Keratinocyte (primary cell): ENCODE results near the gene PEAR1. TPM values are rescaled to one million over a fixed set of nuclear protein-coding genes. Genes with fewer than 3 reads are reported as not detected.

ENCODE experiments used
- DNase-seq: peaks from one replicate; pipeline ENCODE4 v3.0.0-alpha.2; 2011; ENCODE audit warnings: low read depth, missing footprints, low spot score
- FAIRE-seq: peaks from 2 replicates; lab custom pipeline; 2011; peaks lifted over from hg19 to GRCh38; lab: Jason Lieb, UNC
- H2AFZ ChIP-seq: 2 replicates; pipeline ENCODE4 v1.6.0; 2012; ENCODE audit warnings: low read length, control low read depth, inconsistent platforms; ENCODE audit not compliant: control insufficient read depth
- H3K27ac ChIP-seq: 2 replicates; pipeline ENCODE4 v1.5.1; 2011; ENCODE audit warnings: low read length; ENCODE audit not compliant: control insufficient read depth, insufficient read depth
- H3K27me3 ChIP-seq: 3 replicates; pipeline ENCODE4 v1.6.0; 2011; ENCODE audit warnings: low read length; ENCODE audit not compliant: control insufficient read depth, insufficient read depth; ENCODE audit errors: extremely low read depth
- H3K36me3 ChIP-seq, 2 experiments: 2 replicates in 1 of 2; 3 replicates in 1 of 2; pipeline ENCODE4 v1.5.1; 2011; ENCODE audit warnings: low read length in 2 of 2, mild to moderate bottlenecking in 1 of 2; ENCODE audit not compliant: control insufficient read depth in 2 of 2, insufficient read depth in 2 of 2; ENCODE audit errors: extremely low read depth in 1 of 2
- H3K4me1 ChIP-seq: 3 replicates; pipeline ENCODE4 v1.5.1; 2011; ENCODE audit warnings: low read length; ENCODE audit not compliant: control insufficient read depth, insufficient read depth; ENCODE audit errors: extremely low read depth
- H3K4me2 ChIP-seq: 3 replicates; pipeline ENCODE4 v1.6.0; 2011; ENCODE audit warnings: low read depth, low read length; ENCODE audit not compliant: control insufficient read depth, insufficient read depth; ENCODE audit errors: extremely low read depth
- H3K4me3 ChIP-seq, 3 experiments: fragments of 200-600 bp in 1 of 3; sonication (generic) in 1 of 3; 2 replicates in 2 of 3; 3 replicates in 1 of 3; pipeline ENCODE4 v1.5.1; 2011 to 2016; ENCODE audit warnings: low read length in 3 of 3, mild to moderate bottlenecking in 3 of 3, control low read depth in 2 of 3, inconsistent platforms in 1 of 3, low read depth in 1 of 3, mixed read lengths in 1 of 3, mixed run types in 1 of 3, moderate library complexity in 1 of 3; ENCODE audit not compliant: control insufficient read depth in 2 of 3, insufficient read depth in 2 of 3; ENCODE audit errors: extremely low read depth in 1 of 3
- H3K79me2 ChIP-seq: 2 replicates; pipeline ENCODE4 v1.6.0; 2012; ENCODE audit warnings: low read length; ENCODE audit not compliant: control insufficient read depth, insufficient read depth
- H3K9ac ChIP-seq: 3 replicates; pipeline ENCODE4 v1.6.0; 2011; ENCODE audit warnings: low read length; ENCODE audit not compliant: control insufficient read depth, insufficient read depth; ENCODE audit errors: extremely low read depth
- H3K9me1 ChIP-seq: 3 replicates; pipeline ENCODE4 v1.6.0; 2011; ENCODE audit warnings: low read length; ENCODE audit not compliant: control insufficient read depth, insufficient read depth; ENCODE audit errors: extremely low read depth
- H3K9me3 ChIP-seq: 2 replicates; pipeline ENCODE4 v1.5.1; 2012; ENCODE audit warnings: low read depth, low read length; ENCODE audit not compliant: control insufficient read depth
- H4K20me1 ChIP-seq: 3 replicates; pipeline ENCODE4 v1.6.0; 2011; ENCODE audit warnings: low read length; ENCODE audit not compliant: control insufficient read depth, insufficient read depth; ENCODE audit errors: extremely low read depth
- EZH2 ChIP-seq: IDR thresholded peaks from one replicate; pipeline ENCODE4 v1.6.1; 2012; ENCODE audit warnings: inconsistent platforms, mild to moderate bottlenecking, low read length, moderate library complexity
- dilution Hi-C: fragments of 300-500 bp; cut with MboI; formaldehyde crosslinking; loops from one replicate; pipeline ENCODE4 v1.7.0; 2020; ENCODE audit warnings: low sequenced_read_pairs; ENCODE audit not compliant: extremely low pct_ligation_motif_present
- polyA plus RNA-seq, 5 experiments: library from polyadenylated mRNA; depleted of rRNA in 3 of 5; stranded (reverse) in 3 of 5; stranded (forward) in 1 of 5; unstranded in 1 of 5; fragments of >200 nt; gene quantifications; 1 replicate in 1 of 5; 2 replicates in 3 of 5; 3 replicates in 1 of 5; pipeline versions ENCODE4 v1.2.1 to v1.2.3, GENCODE V29; 2011 to 2012; ENCODE audit warnings: missing spikeins in 2 of 5, low read depth in 1 of 5, low replicate concordance in 1 of 5
- TF ChIP-seq, protein P1 (sequence below), 3 experiments: IDR thresholded peaks in 1 of 3; conservative IDR thresholded peaks in 1 of 3; optimal IDR thresholded peaks in 1 of 3; 2 replicates in 2 of 3; 3 replicates in 1 of 3; pipeline versions ENCODE3 to v1.5.1; 2011; ENCODE audit warnings: low read length in 3 of 3, mild to moderate bottlenecking in 3 of 3, moderate library complexity in 2 of 3, control low read depth in 1 of 3, inconsistent platforms in 1 of 3; ENCODE audit not compliant: insufficient read depth in 2 of 3; ENCODE audit errors: extremely low read depth in 1 of 3

The PEAR1 gene
- polyA plus RNA-seq, 1 donor (not counting 4 experiments of a cell fraction or from before 2014, with no cell fraction given) = 4.2 TPM

GRCh38 chr1:156882543-156882942 is 11.0 kb upstream of the PEAR1 start:
- no peaks in the 10 kb centered on the region for H3K36me3 ChIP-seq
- DNase-seq (no peak), FAIRE-seq (no peak)
- TF ChIP-seq EZH2 = no peak
- TF ChIP-seq, protein P1, sequence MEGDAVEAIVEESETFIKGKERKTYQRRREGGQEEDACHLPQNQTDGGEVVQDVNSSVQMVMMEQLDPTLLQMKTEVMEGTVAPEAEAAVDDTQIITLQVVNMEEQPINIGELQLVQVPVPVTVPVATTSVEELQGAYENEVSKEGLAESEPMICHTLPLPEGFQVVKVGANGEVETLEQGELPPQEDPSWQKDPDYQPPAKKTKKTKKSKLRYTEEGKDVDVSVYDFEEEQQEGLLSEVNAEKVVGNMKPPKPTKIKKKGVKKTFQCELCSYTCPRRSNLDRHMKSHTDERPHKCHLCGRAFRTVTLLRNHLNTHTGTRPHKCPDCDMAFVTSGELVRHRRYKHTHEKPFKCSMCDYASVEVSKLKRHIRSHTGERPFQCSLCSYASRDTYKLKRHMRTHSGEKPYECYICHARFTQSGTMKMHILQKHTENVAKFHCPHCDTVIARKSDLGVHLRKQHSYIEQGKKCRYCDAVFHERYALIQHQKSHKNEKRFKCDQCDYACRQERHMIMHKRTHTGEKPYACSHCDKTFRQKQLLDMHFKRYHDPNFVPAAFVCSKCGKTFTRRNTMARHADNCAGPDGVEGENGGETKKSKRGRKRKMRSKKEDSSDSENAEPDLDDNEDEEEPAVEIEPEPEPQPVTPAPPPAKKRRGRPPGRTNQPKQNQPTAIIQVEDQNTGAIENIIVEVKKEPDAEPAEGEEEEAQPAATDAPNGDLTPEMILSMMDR (optimal IDR thresholded peaks at IDR 0.05 in 1 of 3, IDR thresholded peaks at IDR 0.05 in 1 of 3, conservative IDR thresholded peaks at IDR 0.05 in 1 of 3; ENCODE audit: extremely low read depth in 1 of 3, insufficient read depth in 2 of 3, low read length in 3 of 3) = no peak
- H2AFZ ChIP-seq = no peak overlapping the region
- H3K4me3 ChIP-seq = no peak overlapping the region
- H3K9ac ChIP-seq = no peak overlapping the region
- H3K4me2 ChIP-seq = no peak overlapping the region
- H4K20me1 ChIP-seq = peaks cover 3% of the 10 kb centered on the region
- H3K27ac ChIP-seq = no peak overlapping the region
- no peaks in the 10 kb centered on the region for H3K4me1 ChIP-seq
- H3K79me2 ChIP-seq = no peaks in the 10 kb centered on the region
- dilution Hi-C loops = no loop called here
- no peaks in the 10 kb centered on the region for H3K9me1 ChIP-seq
- H3K27me3 ChIP-seq = peaks cover 63% of the 10 kb centered on the region
- H3K9me3 ChIP-seq = no peaks in the 10 kb centered on the region

- dilution Hi-C loops = no loop called here
- Histone ChIP-seq H3K27me3 (peaks cover 64% of the 10 kb centered on the region), H4K20me1 (peaks cover 3% of the 10 kb centered on the region), H3K4me3 (no peak overlapping the region), H3K36me3 (no peaks in the 10 kb centered on the region), H3K9me3 (no peaks in the 10 kb centered on the region), H3K79me2 (no peaks in the 10 kb centered on the region), H3K27ac (no peak overlapping the region), H3K9me1 (no peaks in the 10 kb centered on the region), H3K9ac (no peak overlapping the region), H3K4me2 (no peak overlapping the region), H3K4me1 (no peaks in the 10 kb centered on the region), H2AFZ (no peak overlapping the region)
- no peak for FAIRE-seq
- no peak for DNase-seq
- TF ChIP-seq, protein P1 (optimal IDR thresholded peaks at IDR 0.05 in 1 of 3, IDR thresholded peaks at IDR 0.05 in 1 of 3, conservative IDR thresholded peaks at IDR 0.05 in 1 of 3; ENCODE audit: extremely low read depth in 1 of 3, insufficient read depth in 2 of 3, low read length in 3 of 3) = no peak
- TF ChIP-seq EZH2 = no peak
Observed at GRCh38 chr1:156883919-156884318, 9.6 kb upstream of the PEAR1 start.
